ENCODE results near the gene LRRC28. TPM values are rescaled to one million over a fixed set of nuclear protein-coding genes. Genes with fewer than 3 reads are reported as not detected.
A peak's percentile ranks its signal among the peaks of the same experiment; 100 is the strongest.

LRRC28 gene
- total and polyA plus RNA-seq, 7 experiments from 2014 or later: 15.0 to 25.9 (median 19.9) TPM

DNA sequence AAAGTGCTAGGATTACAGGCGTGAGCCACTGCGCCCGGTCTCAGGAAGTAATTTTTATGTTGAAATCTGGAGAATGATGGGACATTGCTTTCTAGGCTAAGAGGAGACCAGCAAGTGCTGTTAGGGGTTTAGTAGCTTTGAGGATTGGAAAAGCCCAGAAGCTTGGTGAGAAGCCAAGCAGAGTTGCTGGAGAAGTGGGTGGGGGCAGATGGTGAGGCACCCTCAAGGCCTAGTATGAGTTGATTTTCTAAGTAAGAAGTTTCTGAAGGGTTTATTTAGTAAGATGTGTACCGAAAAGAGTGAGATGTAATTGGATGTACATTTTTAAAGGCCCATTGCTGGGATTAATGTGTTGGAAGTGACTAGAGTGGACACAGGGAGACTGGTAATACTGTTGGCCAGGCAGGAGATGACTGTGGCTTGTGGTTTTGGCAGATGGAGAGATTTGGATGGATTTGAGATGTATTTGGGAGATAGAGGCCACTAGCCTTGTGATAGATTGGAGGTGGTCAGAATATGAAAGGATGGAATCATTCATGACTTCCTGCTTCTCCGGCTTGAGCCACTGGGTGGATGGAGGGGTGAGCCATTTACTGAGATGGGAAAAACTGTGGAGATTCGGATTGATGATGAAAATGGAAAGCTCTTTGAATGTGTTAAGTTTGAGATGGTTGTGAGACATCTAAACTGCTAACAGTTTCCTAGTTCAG is 2.3 kb downstream of the LRRC28 start:
- DNase-seq (no peak), ATAC-seq (no peak)
- H3K27ac ChIP-seq (ENCODE audit: low read depth, low read length): no peak overlapping the region
- no peak overlapping the region for H3K4me3 ChIP-seq (ENCODE audit: low read length)
- H3K9me3 ChIP-seq (ENCODE audit: control insufficient read depth in 2 of 3, low read length in 3 of 3): no peaks in the 10 kb centered on the region
- peaks cover 0 to 13% (median 0%) of the 10 kb centered on the region in 3 experiments for H3K36me3 ChIP-seq (ENCODE audit: control insufficient read depth in 2 of 3, insufficient read depth in 3 of 3, low read length in 3 of 3)
- H3K27ac Mint-ChIP-seq: peak overlapping the region in 2 of 9 donors; percentile 51 to 79
- ChIA-PET POLR2A (interaction anchor here (1.5 kb wide), 1 partner anchor 480 kb away, joined by 4 read pairs; the partner anchor contains the start of gene LYSMD4), CTCF (interaction anchor here (1.3 kb wide), 1 partner anchor 19 kb away, joined by 5 read pairs; no protein-coding TSS in a partner anchor)
- no peaks in the 10 kb centered on the region for H3K27me3 ChIP-seq (ENCODE audit: control insufficient read depth in 2 of 2, insufficient read depth in 2 of 2, low read length in 2 of 2)
- peaks cover 5 to 27% (median 20%) of the 10 kb centered on the region in 5 donors for H3K36me3 Mint-ChIP-seq
- H3K4me3 Mint-ChIP-seq: peak overlapping the region in 3 of 10 donors; percentile 20 to 67 (median 27)
- H3K4me1 ChIP-seq (ENCODE audit: control insufficient read depth in 2 of 2, insufficient read depth in 2 of 2, low read length in 2 of 2): peaks cover 14 to 28% of the 10 kb centered on the region in 2 donors
- no peaks in the 10 kb centered on the region for H3K27me3 Mint-ChIP-seq
- peaks cover 0 to 6% (median 3%) of the 10 kb centered on the region in 11 donors for H3K9me3 Mint-ChIP-seq
- H3K4me1 Mint-ChIP-seq: peaks cover 24 to 32% (median 27%) of the 10 kb centered on the region in 7 donors
- intact Hi-C loops (cut with micrococcal nuclease): loop anchor here (5.0 kb wide), 3 partner anchors 674 to 1291 kb away; partner anchors contain the start of genes ADAMTS17 (in 1 of the 2) and ARRDC4 (in 1 of the 2)

DNA sequence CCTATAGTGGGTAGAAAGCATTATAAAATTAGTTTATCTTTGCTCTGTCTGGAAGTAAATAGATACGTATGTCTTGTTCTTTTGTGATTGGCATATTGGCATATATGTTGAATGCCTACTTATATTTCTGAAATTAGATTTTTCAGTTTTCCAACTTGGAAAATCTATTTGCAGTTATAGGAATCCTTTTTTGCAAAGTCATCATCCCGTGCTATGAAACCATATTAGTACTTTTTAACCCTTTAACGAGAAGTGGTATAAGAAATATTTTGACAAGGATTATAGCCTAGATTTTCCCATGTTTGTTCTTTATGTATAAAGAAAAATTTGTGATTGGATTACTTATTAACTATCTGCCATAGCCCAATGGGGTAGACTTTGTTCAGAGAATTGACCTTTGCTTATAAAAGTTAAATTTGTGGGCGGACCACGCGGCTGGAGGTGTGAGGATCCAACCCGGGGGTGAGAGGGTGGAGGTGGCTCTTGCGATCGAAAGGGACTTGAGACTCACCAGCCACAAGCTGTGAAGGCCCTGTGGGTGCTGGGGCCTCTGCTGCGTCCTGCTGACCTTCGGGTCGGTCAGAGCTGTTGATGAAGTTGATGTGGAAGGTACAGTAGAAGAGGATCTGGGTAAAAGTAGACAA is 5.9 kb downstream of the LRRC28 start:
- Mint-ChIP-seq H3K27me3 (peaks cover 0 to 5% (median 0%) of the 10 kb centered on the region in 5 donors), H3K36me3 (peaks cover 12 to 40% (median 34%) of the 10 kb centered on the region in 5 donors), H3K4me1 (peaks cover 16 to 33% (median 17%) of the 10 kb centered on the region in 7 donors), H3K9me3 (peaks cover 0 to 3% (median 0%) of the 10 kb centered on the region in 11 donors), H3K27ac (no peak overlapping the region), H3K4me3 (no peak overlapping the region)
- ChIA-PET CTCF (no interaction called here), POLR2A (no interaction called here)
- intact Hi-C loops (cut with micrococcal nuclease): no loop called here
- DNase-seq (no peak), ATAC-seq (no peak)
- H3K4me1 ChIP-seq (ENCODE audit: control insufficient read depth in 2 of 2, insufficient read depth in 2 of 2, low read length in 2 of 2): peaks cover 9 to 20% of the 10 kb centered on the region in 2 donors
- H3K9me3 ChIP-seq (ENCODE audit: control insufficient read depth in 2 of 3, low read length in 3 of 3): no peaks in the 10 kb centered on the region
- H3K4me3 ChIP-seq (ENCODE audit: low read length): no peak overlapping the region
- H3K27ac ChIP-seq (ENCODE audit: low read depth, low read length): no peak overlapping the region
- peaks cover 0 to 10% (median 0%) of the 10 kb centered on the region in 3 experiments for H3K36me3 ChIP-seq (ENCODE audit: control insufficient read depth in 2 of 3, insufficient read depth in 3 of 3, low read length in 3 of 3)
- no peaks in the 10 kb centered on the region for H3K27me3 ChIP-seq (ENCODE audit: control insufficient read depth in 2 of 2, insufficient read depth in 2 of 2, low read length in 2 of 2)

DNA sequence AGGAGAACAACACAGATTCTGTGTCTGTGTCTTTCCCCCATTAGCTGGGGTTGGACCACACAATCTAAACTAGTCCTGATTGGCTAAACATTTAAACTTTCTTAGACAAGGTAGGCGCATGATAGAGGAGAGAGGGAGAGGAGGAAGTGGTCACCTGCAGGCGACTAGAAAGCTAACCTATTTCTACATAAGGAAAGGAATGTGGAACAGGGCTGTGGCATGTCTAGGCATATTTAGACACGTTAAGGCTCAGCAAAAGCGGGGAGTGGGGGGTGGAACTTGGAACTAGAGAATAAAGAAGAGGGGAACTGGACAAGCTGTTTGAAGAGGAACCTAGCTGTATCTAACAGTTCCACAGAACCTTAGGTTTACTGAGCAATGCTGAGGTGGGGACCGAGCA is 12.8 kb downstream of the LRRC28 start:
- no peak overlapping the region for H3K4me3 Mint-ChIP-seq
- no peaks in the 10 kb centered on the region for H3K9me3 Mint-ChIP-seq
- Histone ChIP-seq H3K9me3 (ENCODE audit: control insufficient read depth in 2 of 3, low read length in 3 of 3) (no peaks in the 10 kb centered on the region), H3K4me1 (ENCODE audit: control insufficient read depth in 2 of 2, insufficient read depth in 2 of 2, low read length in 2 of 2) (no peaks in the 10 kb centered on the region), H3K36me3 (ENCODE audit: control insufficient read depth in 2 of 3, insufficient read depth in 3 of 3, low read length in 3 of 3) (no peaks in the 10 kb centered on the region), H3K27ac (ENCODE audit: low read depth, low read length) (no peak overlapping the region), H3K4me3 (ENCODE audit: low read length) (no peak overlapping the region), H3K27me3 (ENCODE audit: control insufficient read depth in 2 of 2, insufficient read depth in 2 of 2, low read length in 2 of 2) (no peaks in the 10 kb centered on the region)
- peaks cover 0 to 16% (median 0%) of the 10 kb centered on the region in 7 donors for H3K4me1 Mint-ChIP-seq
- DNase-seq: no peak
- intact Hi-C loops (cut with micrococcal nuclease): no loop called here
- no peak overlapping the region for H3K27ac Mint-ChIP-seq
- ATAC-seq: no peak
- ChIA-PET POLR2A (no interaction called here), CTCF (interaction anchor here (3.7 kb wide), 1 partner anchor 8 kb away, joined by 16 read pairs; no protein-coding TSS in a partner anchor)
- H3K27me3 Mint-ChIP-seq: peaks cover 0 to 5% (median 0%) of the 10 kb centered on the region in 5 donors
- peaks cover 6 to 28% (median 15%) of the 10 kb centered on the region in 5 donors for H3K36me3 Mint-ChIP-seq

DNA sequence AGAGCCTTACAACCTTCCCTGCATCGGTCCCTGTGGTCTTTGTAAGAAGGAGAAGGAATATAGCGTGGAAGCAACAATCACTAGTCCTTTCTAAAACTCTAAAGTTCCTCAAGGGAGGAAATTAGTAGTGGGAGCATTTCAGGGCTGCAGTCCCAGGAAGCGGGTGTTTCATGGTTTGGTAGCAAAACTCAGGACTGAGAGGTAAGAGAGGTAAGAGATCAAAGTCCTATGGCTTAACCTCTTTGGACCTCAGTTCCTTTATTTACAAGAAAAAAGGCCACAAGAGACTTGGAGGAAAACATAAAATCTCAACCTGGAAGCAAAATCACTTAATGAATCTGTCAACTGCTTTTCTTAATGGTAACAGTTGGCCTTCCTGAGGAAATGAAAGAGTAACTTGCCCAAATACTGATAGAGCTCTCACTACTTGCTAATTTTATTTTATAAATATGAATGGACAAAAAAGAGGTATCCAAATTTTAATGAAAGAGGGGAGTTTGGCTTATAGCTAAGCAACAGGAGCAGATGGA is 14.3 kb downstream of the LRRC28 start:
- CTCF ChIA-PET: interaction anchor here (0.6 kb wide), 1 partner anchor 255 kb away, joined by 5 read pairs; no protein-coding TSS in a partner anchor
- no peaks in the 10 kb centered on the region for H3K36me3 ChIP-seq (ENCODE audit: control insufficient read depth in 2 of 3, insufficient read depth in 3 of 3, low read length in 3 of 3)
- POLR2A ChIA-PET: no interaction called here
- H3K4me1 ChIP-seq (ENCODE audit: control insufficient read depth in 2 of 2, insufficient read depth in 2 of 2, low read length in 2 of 2): no peaks in the 10 kb centered on the region
- no peak overlapping the region for H3K4me3 ChIP-seq (ENCODE audit: low read length)
- H3K36me3 Mint-ChIP-seq: peaks cover 0 to 23% (median 10%) of the 10 kb centered on the region in 5 donors
- H3K27ac ChIP-seq (ENCODE audit: low read depth, low read length): no peak overlapping the region
- DNase-seq (no peak), ATAC-seq (no peak)
- no peaks in the 10 kb centered on the region for H3K27me3 Mint-ChIP-seq
- no peaks in the 10 kb centered on the region for H3K9me3 ChIP-seq (ENCODE audit: control insufficient read depth in 2 of 3, low read length in 3 of 3)
- no peaks in the 10 kb centered on the region for H3K27me3 ChIP-seq (ENCODE audit: control insufficient read depth in 2 of 2, insufficient read depth in 2 of 2, low read length in 2 of 2)
- peaks cover 0 to 16% (median 0%) of the 10 kb centered on the region in 7 donors for H3K4me1 Mint-ChIP-seq
- intact Hi-C loops (cut with micrococcal nuclease): no loop called here
- H3K4me3 Mint-ChIP-seq: no peak overlapping the region
- no peak overlapping the region for H3K27ac Mint-ChIP-seq
- H3K9me3 Mint-ChIP-seq: no peaks in the 10 kb centered on the region

DNA sequence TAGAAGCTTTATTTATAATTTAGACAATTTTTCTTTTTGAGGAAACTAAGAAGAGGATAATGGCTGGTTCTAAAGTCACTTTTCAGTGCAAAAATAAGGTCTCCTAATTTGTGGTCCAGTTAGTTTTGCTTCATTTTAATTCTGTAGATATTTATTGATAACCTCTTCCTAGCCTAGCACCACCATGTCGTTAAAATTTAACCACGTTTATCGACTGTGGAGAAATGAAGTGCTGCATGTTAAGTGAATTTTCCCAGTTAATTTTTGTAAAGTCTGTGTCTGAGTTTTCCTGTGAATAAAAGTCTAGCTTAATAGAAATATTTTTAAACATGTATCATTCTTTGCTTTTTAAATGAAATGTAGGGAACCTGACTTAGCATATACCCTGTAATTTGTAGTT is 16.7 kb downstream of the LRRC28 start:
- no peaks in the 10 kb centered on the region for H3K27me3 ChIP-seq (ENCODE audit: control insufficient read depth in 2 of 2, insufficient read depth in 2 of 2, low read length in 2 of 2)
- H3K4me1 Mint-ChIP-seq: peaks cover 0 to 17% (median 0%) of the 10 kb centered on the region in 7 donors
- no peaks in the 10 kb centered on the region for H3K9me3 Mint-ChIP-seq

DNA sequence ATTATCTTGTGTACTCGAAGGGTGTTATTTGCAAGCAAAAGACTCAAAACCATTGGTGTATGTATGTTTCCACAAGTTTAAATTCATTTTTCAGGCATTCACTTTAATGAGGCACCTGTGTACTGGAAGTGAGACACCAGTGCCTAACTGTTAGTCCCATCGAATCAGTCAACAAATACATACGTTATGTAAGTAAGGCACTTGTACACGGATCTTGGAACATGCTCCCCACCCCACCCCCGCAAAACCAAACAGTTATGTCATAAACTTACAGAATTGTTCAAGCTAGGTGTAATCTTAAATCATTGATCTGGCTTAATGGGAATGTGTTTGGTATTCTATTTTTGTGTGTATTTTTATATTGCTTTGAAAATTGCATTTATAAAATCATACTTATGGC is 17.1 kb downstream of the LRRC28 start:
- POLR2A ChIA-PET: no interaction called here
- DNase-seq (no peak), ATAC-seq (no peak)
- no peaks in the 10 kb centered on the region for H3K27me3 Mint-ChIP-seq
- Histone ChIP-seq H3K4me1 (ENCODE audit: control insufficient read depth in 2 of 2, insufficient read depth in 2 of 2, low read length in 2 of 2) (no peaks in the 10 kb centered on the region), H3K27me3 (ENCODE audit: control insufficient read depth in 2 of 2, insufficient read depth in 2 of 2, low read length in 2 of 2) (no peaks in the 10 kb centered on the region), H3K36me3 (ENCODE audit: control insufficient read depth in 2 of 3, insufficient read depth in 3 of 3, low read length in 3 of 3) (no peaks in the 10 kb centered on the region), H3K9me3 (ENCODE audit: control insufficient read depth in 2 of 3, low read length in 3 of 3) (no peaks in the 10 kb centered on the region), H3K27ac (ENCODE audit: low read depth, low read length) (no peak overlapping the region), H3K4me3 (ENCODE audit: low read length) (no peak overlapping the region)
- H3K27ac Mint-ChIP-seq: no peak overlapping the region
- CTCF ChIA-PET: interaction anchor here (0.6 to 1.0 kb wide), 3 partner anchors 22 to 488 kb away, joined by 3 read pairs; no protein-coding TSS in a partner anchor
- H3K9me3 Mint-ChIP-seq: no peaks in the 10 kb centered on the region
- H3K4me1 Mint-ChIP-seq: peaks cover 0 to 18% (median 0%) of the 10 kb centered on the region in 7 donors
- H3K36me3 Mint-ChIP-seq: peaks cover 0 to 10% (median 6%) of the 10 kb centered on the region in 5 donors
- H3K4me3 Mint-ChIP-seq: no peak overlapping the region
- intact Hi-C loops (cut with micrococcal nuclease): no loop called here

More for the DNA sequence above, 16.7 kb downstream of the LRRC28 start:
- Mint-ChIP-seq H3K4me3 (no peak overlapping the region), H3K27me3 (no peaks in the 10 kb centered on the region), H3K36me3 (peaks cover 0 to 11% (median 8%) of the 10 kb centered on the region in 5 donors), H3K27ac (no peak overlapping the region)
- Histone ChIP-seq H3K27ac (ENCODE audit: low read depth, low read length) (no peak overlapping the region), H3K4me1 (ENCODE audit: control insufficient read depth in 2 of 2, insufficient read depth in 2 of 2, low read length in 2 of 2) (no peaks in the 10 kb centered on the region), H3K36me3 (ENCODE audit: control insufficient read depth in 2 of 3, insufficient read depth in 3 of 3, low read length in 3 of 3) (no peaks in the 10 kb centered on the region), H3K9me3 (ENCODE audit: control insufficient read depth in 2 of 3, low read length in 3 of 3) (no peaks in the 10 kb centered on the region), H3K4me3 (ENCODE audit: low read length) (no peak overlapping the region)
- ChIA-PET CTCF (interaction anchor here (0.8 to 1.0 kb wide), 2 partner anchors 437 to 488 kb away, joined by 3 read pairs; no protein-coding TSS in a partner anchor), POLR2A (no interaction called here)
- intact Hi-C loops (cut with micrococcal nuclease): no loop called here
- DNase-seq (no peak), ATAC-seq (no peak)
